ENCODE data around the gene NDRG2.
"Not testable (repeated sequence)": the region's sequence is repeated elsewhere in the genome, so short reads cannot be mapped to it uniquely, and the experiment has no call there.

The NDRG2 gene

GRCh38 chr14:21020977-21021545 lies 3.8 kb downstream of the NDRG2 start:
- Histone ChIP-seq H3K9me3 (ENCODE audit: low read length) (no peaks in the 10 kb centered on the region), H3K4me1 (ENCODE audit: insufficient read depth, low read length) (peaks cover 10% of the 10 kb centered on the region), H2AFZ (ENCODE audit: low read depth, low read length) (no peak overlapping the region), H3K27me3 (ENCODE audit: insufficient read depth, low read length) (peaks cover 41% of the 10 kb centered on the region), H3K4me3 (ENCODE audit: low read length) (no peak overlapping the region), H3K36me3 (ENCODE audit: insufficient read depth, low read length) (no peaks in the 10 kb centered on the region)

GRCh38 chr14:21019366-21019765 lies 5.5 kb downstream of the NDRG2 start:
- Histone ChIP-seq H3K4me3 (ENCODE audit: low read length) (no peak overlapping the region), H3K9me3 (ENCODE audit: low read length) (no peaks in the 10 kb centered on the region), H3K27me3 (ENCODE audit: insufficient read depth, low read length) (peaks cover 30% of the 10 kb centered on the region), H3K36me3 (ENCODE audit: insufficient read depth, low read length) (no peaks in the 10 kb centered on the region), H2AFZ (ENCODE audit: low read depth, low read length) (no peak overlapping the region), H3K4me1 (ENCODE audit: insufficient read depth, low read length) (peaks cover under 1% of the 10 kb centered on the region)

GRCh38 chr14:21018781-21019180 lies 6.1 kb downstream of the NDRG2 start:
- H3K9me3 ChIP-seq (ENCODE audit: low read length) = no peaks in the 10 kb centered on the region
- no peaks in the 10 kb centered on the region for H3K4me1 ChIP-seq (ENCODE audit: insufficient read depth, low read length)
- H3K36me3 ChIP-seq (ENCODE audit: insufficient read depth, low read length) = no peaks in the 10 kb centered on the region
- H3K4me3 ChIP-seq (ENCODE audit: low read length) = no peak overlapping the region
- H2AFZ ChIP-seq (ENCODE audit: low read depth, low read length) = no peak overlapping the region
- peaks cover 24% of the 10 kb centered on the region for H3K27me3 ChIP-seq (ENCODE audit: insufficient read depth, low read length)

GRCh38 chr14:21018286-21018685 lies 6.6 kb downstream of the NDRG2 start:
- Histone ChIP-seq H2AFZ (ENCODE audit: low read depth, low read length) (no peak overlapping the region), H3K4me1 (ENCODE audit: insufficient read depth, low read length) (no peaks in the 10 kb centered on the region), H3K27me3 (ENCODE audit: insufficient read depth, low read length) (peaks cover 19% of the 10 kb centered on the region), H3K9me3 (ENCODE audit: low read length) (no peaks in the 10 kb centered on the region), H3K36me3 (ENCODE audit: insufficient read depth, low read length) (no peaks in the 10 kb centered on the region), H3K4me3 (ENCODE audit: low read length) (no peak overlapping the region)

GRCh38 chr14:21017528-21018245 lies 7.2 kb downstream of the NDRG2 start:
- no peaks in the 10 kb centered on the region for H3K36me3 ChIP-seq (ENCODE audit: insufficient read depth, low read length)
- H3K27me3 ChIP-seq (ENCODE audit: insufficient read depth, low read length) = peaks cover 16% of the 10 kb centered on the region
- H3K4me1 ChIP-seq (ENCODE audit: insufficient read depth, low read length) = no peaks in the 10 kb centered on the region
- H3K9me3 ChIP-seq (ENCODE audit: low read length) = no peaks in the 10 kb centered on the region
- H3K4me3 ChIP-seq (ENCODE audit: low read length) = no peak overlapping the region
- no peak overlapping the region for H2AFZ ChIP-seq (ENCODE audit: low read depth, low read length)

- Histone ChIP-seq H3K4me1 (ENCODE audit: insufficient read depth, low read length) (no peaks in the 10 kb centered on the region), H3K27me3 (ENCODE audit: insufficient read depth, low read length) (peaks cover 9% of the 10 kb centered on the region)
These were observed 8.3 kb downstream of the NDRG2 start for GRCh38 chr14:21016413-21017190.

GRCh38 chr14:21015312-21015711 lies 9.5 kb downstream of the NDRG2 start:
- Histone ChIP-seq H3K9me3 (ENCODE audit: low read length) (no peaks in the 10 kb centered on the region), H3K36me3 (ENCODE audit: insufficient read depth, low read length) (no peaks in the 10 kb centered on the region), H3K27me3 (ENCODE audit: insufficient read depth, low read length) (peaks cover 5% of the 10 kb centered on the region), H3K4me1 (ENCODE audit: insufficient read depth, low read length) (no peaks in the 10 kb centered on the region), H2AFZ (ENCODE audit: low read depth, low read length) (no peak overlapping the region), H3K4me3 (ENCODE audit: low read length) (no peak overlapping the region)

More at GRCh38 chr14:21016413-21017190, 8.3 kb downstream of the NDRG2 start:
- no peak overlapping the region for H2AFZ ChIP-seq (ENCODE audit: low read depth, low read length)
- H3K9me3 ChIP-seq (ENCODE audit: low read length) = no peaks in the 10 kb centered on the region
- H3K4me3 ChIP-seq (ENCODE audit: low read length) = no peak overlapping the region
- H3K36me3 ChIP-seq (ENCODE audit: insufficient read depth, low read length) = no peaks in the 10 kb centered on the region

GRCh38 chr14:21014761-21015190 lies 10.1 kb downstream of the NDRG2 start:
- H3K27me3 ChIP-seq (ENCODE audit: insufficient read depth, low read length) = peaks cover 5% of the 10 kb centered on the region
- H3K4me3 ChIP-seq (ENCODE audit: low read length) = no peak overlapping the region
- H2AFZ ChIP-seq (ENCODE audit: low read depth, low read length) = peak overlapping the region; percentile 44

GRCh38 chr14:21011136-21011535 lies 13.7 kb downstream of the NDRG2 start:
- peaks cover 5% of the 10 kb centered on the region for H3K27me3 ChIP-seq (ENCODE audit: insufficient read depth, low read length)
- no peaks in the 10 kb centered on the region for H3K36me3 ChIP-seq (ENCODE audit: insufficient read depth, low read length)
- H3K9me3 ChIP-seq (ENCODE audit: low read length) = no peaks in the 10 kb centered on the region
- no peak overlapping the region for H2AFZ ChIP-seq (ENCODE audit: low read depth, low read length)
- peaks cover 10% of the 10 kb centered on the region for H3K4me1 ChIP-seq (ENCODE audit: insufficient read depth, low read length)
- no peak overlapping the region for H3K4me3 ChIP-seq (ENCODE audit: low read length)

More at GRCh38 chr14:21014761-21015190, 10.1 kb downstream of the NDRG2 start:
- no peaks in the 10 kb centered on the region for H3K9me3 ChIP-seq (ENCODE audit: low read length)
- H3K4me1 ChIP-seq (ENCODE audit: insufficient read depth, low read length) = no peaks in the 10 kb centered on the region
- H3K36me3 ChIP-seq (ENCODE audit: insufficient read depth, low read length) = no peaks in the 10 kb centered on the region

GRCh38 chr14:21009721-21010120 lies 15.1 kb downstream of the NDRG2 start:
- Histone ChIP-seq H3K4me1 (ENCODE audit: insufficient read depth, low read length) (peaks cover 10% of the 10 kb centered on the region), H2AFZ (ENCODE audit: low read depth, low read length) (peak overlapping the region; percentile 58)
- H3K9me3 ChIP-seq (ENCODE audit: low read length); H3K4me3 ChIP-seq (ENCODE audit: low read length); H3K36me3 ChIP-seq (ENCODE audit: insufficient read depth, low read length); H3K27me3 ChIP-seq (ENCODE audit: insufficient read depth, low read length): not testable (repeated sequence)

GRCh38 chr14:21003788-21004346 lies 21.0 kb downstream of the NDRG2 start:
- Histone ChIP-seq H2AFZ (ENCODE audit: low read depth, low read length) (no peak overlapping the region), H3K36me3 (ENCODE audit: insufficient read depth, low read length) (no peaks in the 10 kb centered on the region), H3K4me3 (ENCODE audit: low read length) (no peak overlapping the region), H3K9me3 (ENCODE audit: low read length) (no peaks in the 10 kb centered on the region), H3K27me3 (ENCODE audit: insufficient read depth, low read length) (no peaks in the 10 kb centered on the region), H3K4me1 (ENCODE audit: insufficient read depth, low read length) (peaks cover 2% of the 10 kb centered on the region)

GRCh38 chr14:21001218-21001617 lies 23.6 kb downstream of the NDRG2 start:
- H3K27me3 ChIP-seq (ENCODE audit: insufficient read depth, low read length) = no peaks in the 10 kb centered on the region
- H3K4me1 ChIP-seq (ENCODE audit: insufficient read depth, low read length) = no peaks in the 10 kb centered on the region
- H3K36me3 ChIP-seq (ENCODE audit: insufficient read depth, low read length) = peaks cover 10% of the 10 kb centered on the region
- no peaks in the 10 kb centered on the region for H3K9me3 ChIP-seq (ENCODE audit: low read length)
- H3K4me3 ChIP-seq (ENCODE audit: low read length) = no peak overlapping the region
- no peak overlapping the region for H2AFZ ChIP-seq (ENCODE audit: low read depth, low read length)

- no peaks in the 10 kb centered on the region for H3K9me3 ChIP-seq (ENCODE audit: low read length)
- H3K4me3 ChIP-seq (ENCODE audit: low read length) = no peak overlapping the region
- H3K36me3 ChIP-seq (ENCODE audit: insufficient read depth, low read length) = peaks cover 27% of the 10 kb centered on the region
- no peak overlapping the region for H2AFZ ChIP-seq (ENCODE audit: low read depth, low read length)
- H3K27me3 ChIP-seq (ENCODE audit: insufficient read depth, low read length) = no peaks in the 10 kb centered on the region
- no peaks in the 10 kb centered on the region for H3K4me1 ChIP-seq (ENCODE audit: insufficient read depth, low read length)
These were observed 25.3 kb downstream of the NDRG2 start for GRCh38 chr14:20999591-20999990.

All from neuron (in vitro differentiated cells).